Vagina (tissue), 2 donors: Measurements from ENCODE around the gene ABCC8.

Source experiments
- CTCF ChIP-seq, 3 experiments: fragments of 450-650 bp in 2 of 3; fragments of 200-600 bp in 1 of 3; sonication (generic) in 1 of 3; IDR thresholded peaks; one replicate each; pipeline ENCODE4 v1.5.1; 2017 to 2019; ENCODE audit warnings: antibody characterized with exemption in 3 of 3, mild to moderate bottlenecking in 2 of 3, moderate library complexity in 2 of 3
- POLR2AphosphoS5 ChIP-seq, 2 donors: sonication (generic); formaldehyde crosslinking; IDR thresholded peaks; one replicate each; pipeline ENCODE4 v1.9.0; 2017; ENCODE audit warnings: antibody characterized with exemption in 2 of 2, mild to moderate bottlenecking in 2 of 2, low read depth in 1 of 2; ENCODE audit not compliant: insufficient read depth in 1 of 2

- TF ChIP-seq CTCF (IDR thresholded peaks at IDR 0.05): no peak
- no peak for TF ChIP-seq POLR2AphosphoS5 (IDR thresholded peaks at IDR 0.05; ENCODE audit: insufficient read depth in 1 of 2, low read depth in 1 of 2)
These were observed 68.6 kb downstream of the ABCC8 start for GRCh38 chr11:17408026-17408425.
